Measurements from ENCODE around the gene MAS1.
A peak's percentile ranks its signal among the peaks of the same experiment; 100 is the strongest.
"Not testable (repeated sequence)": the region's sequence is repeated elsewhere in the genome, so short reads cannot be mapped to it uniquely, and the experiment has no call there.

The MAS1 gene

GRCh38 chr6:159890792-159891191 lies at the start of gene MAS1:
MAS1 (plus strand) TSS chr6:159890988; CDS start chr6:159906956, 15,968 bp downstream.
- DNase-seq (ENCODE audit: low read depth in 2 of 2), result no peak

GRCh38 chr6:159842035-159842434 lies 48.8 kb upstream of the MAS1 start:
- no peak for DNase-seq (ENCODE audit: low read depth in 2 of 2)

- no peak for DNase-seq (ENCODE audit: low read depth in 2 of 2)
Measured at GRCh38 chr6:159844737-159845645, 45.8 kb upstream of the MAS1 start.

GRCh38 chr6:159848552-159848951 lies 42.2 kb upstream of the MAS1 start:
- DNase-seq (ENCODE audit: low read depth in 2 of 2), result not testable (repeated sequence)

- DNase-seq (ENCODE audit: low read depth in 2 of 2), result not testable (repeated sequence)
Measured at GRCh38 chr6:159849851-159850250, 40.9 kb upstream of the MAS1 start.

- no peak for DNase-seq (ENCODE audit: low read depth in 2 of 2)
Measured at GRCh38 chr6:159852877-159853276, 37.9 kb upstream of the MAS1 start.

GRCh38 chr6:159853754-159854153 lies 37.0 kb upstream of the MAS1 start:
- no peak for DNase-seq (ENCODE audit: low read depth in 2 of 2)

- no peak for DNase-seq (ENCODE audit: low read depth in 2 of 2)
Measured at GRCh38 chr6:159854959-159855358, 35.8 kb upstream of the MAS1 start.

- no peak for DNase-seq (ENCODE audit: low read depth in 2 of 2)
Measured at GRCh38 chr6:159858259-159858658, 32.5 kb upstream of the MAS1 start.

GRCh38 chr6:159860482-159860881 lies 30.3 kb upstream of the MAS1 start:
- DNase-seq (ENCODE audit: low read depth in 2 of 2), result no peak

- no peak for DNase-seq (ENCODE audit: low read depth in 2 of 2)
Measured at GRCh38 chr6:159862103-159862502, 28.7 kb upstream of the MAS1 start.

- DNase-seq (ENCODE audit: low read depth in 2 of 2), result peak; percentile 43 to 46
Measured at GRCh38 chr6:159863341-159863740, 27.4 kb upstream of the MAS1 start.

GRCh38 chr6:159865226-159865920 lies 25.4 kb upstream of the MAS1 start:
- DNase-seq (ENCODE audit: low read depth in 2 of 2), result no peak

GRCh38 chr6:159866286-159867247 lies 24.2 kb upstream of the MAS1 start:
- DNase-seq (ENCODE audit: low read depth in 2 of 2), result no peak

- no peak for DNase-seq (ENCODE audit: low read depth in 2 of 2)
Measured at GRCh38 chr6:159871241-159871640, 19.5 kb upstream of the MAS1 start.

GRCh38 chr6:159871906-159872305 lies 18.9 kb upstream of the MAS1 start:
- DNase-seq (ENCODE audit: low read depth in 2 of 2), result no peak

- DNase-seq (ENCODE audit: low read depth in 2 of 2), result no peak
Measured at GRCh38 chr6:159874435-159874834, 16.4 kb upstream of the MAS1 start.

GRCh38 chr6:159875194-159875593 lies 15.6 kb upstream of the MAS1 start:
- no peak for DNase-seq (ENCODE audit: low read depth in 2 of 2)

- DNase-seq (ENCODE audit: low read depth in 2 of 2), result no peak
Measured at GRCh38 chr6:159876242-159876641, 14.5 kb upstream of the MAS1 start.

- no peak for DNase-seq (ENCODE audit: low read depth in 2 of 2)
Measured at GRCh38 chr6:159877256-159877808, 13.5 kb upstream of the MAS1 start.

GRCh38 chr6:159878341-159878740 lies 12.4 kb upstream of the MAS1 start:
- DNase-seq (ENCODE audit: low read depth in 2 of 2), result no peak

Measured in fibroblast of skin of left biceps (primary cell).